HepG2 (cell line): ENCODE measurements around the gene DNAJC5. TPM values are rescaled to one million over a fixed set of nuclear protein-coding genes. Genes with fewer than 3 reads are reported as not detected.

ENCODE experiments used
- ARID4A ChIP-seq: sonication (generic); formaldehyde crosslinking; IDR thresholded peaks from 2 replicates; pipeline ENCODE4 v1.5.0; 2020; ENCODE audit warnings: mild to moderate bottlenecking, missing genetic modification reagents, borderline replicate concordance
- CSRNP2 ChIP-seq: sonication (generic); formaldehyde crosslinking; conservative IDR thresholded peaks from 2 replicates; pipeline ENCODE4 v1.8.0; 2022; ENCODE audit warnings: low read depth, missing genetic modification reagents
- HNRNPLL ChIP-seq: fragments of 200-400 bp; formaldehyde crosslinking; IDR thresholded peaks from 2 replicates; pipeline ENCODE4 v1.6.1; 2017; ENCODE audit warnings: mild to moderate bottlenecking, low read depth, low read length; ENCODE audit not compliant: poor library complexity, severe bottlenecking
- KMT2B ChIP-seq: IDR thresholded peaks from 2 replicates; pipeline ENCODE4 v1.6.1; 2016; ENCODE audit warnings: missing genetic modification reagents, missing compliant biosample characterization
- NR2F1 ChIP-seq, 2 experiments: fragments of 450-650 bp in 1 of 2; formaldehyde crosslinking in 1 of 2; IDR thresholded peaks; 2 replicates each; pipeline versions ENCODE4 v1.5.0 to v1.6.1; 2016 to 2020; ENCODE audit warnings: mild to moderate bottlenecking in 1 of 2, missing compliant biosample characterization in 1 of 2, missing genetic modification reagents in 1 of 2, moderate library complexity in 1 of 2
- RFXAP ChIP-seq: sonication (generic); formaldehyde crosslinking; IDR thresholded peaks from 2 replicates; pipeline ENCODE4 v1.4.0; 2020; ENCODE audit warnings: missing genetic modification reagents, borderline replicate concordance
- SIN3A ChIP-seq: IDR thresholded peaks from 2 replicates; pipeline ENCODE4 v1.6.1; 2011; ENCODE audit warnings: low read depth, mild to moderate bottlenecking, control low read depth, low read length, borderline replicate concordance
- SKIL ChIP-seq: sonication (generic); formaldehyde crosslinking; IDR thresholded peaks from 2 replicates; pipeline ENCODE4 v1.8.0; 2022; ENCODE audit warnings: missing genetic modification reagents, mild to moderate bottlenecking, moderate library complexity, borderline replicate concordance
- SNAPC2 ChIP-seq: sonication (generic); formaldehyde crosslinking; IDR thresholded peaks from 2 replicates; pipeline ENCODE4 v1.8.1; 2022; ENCODE audit warnings: mild to moderate bottlenecking, missing genetic modification reagents
- TFDP2 ChIP-seq: sonication (generic); formaldehyde crosslinking; IDR thresholded peaks from 2 replicates; pipeline ENCODE4 v1.4.0; 2020; ENCODE audit warnings: missing genetic modification reagents
- THYN1 ChIP-seq: sonication (generic); formaldehyde crosslinking; IDR thresholded peaks from 2 replicates; pipeline ENCODE4 v1.8.1; 2023; ENCODE audit warnings: low read depth, mild to moderate bottlenecking, moderate library complexity, missing genetic modification reagents, borderline replicate concordance
- ZFP82 ChIP-seq: sonication (generic); formaldehyde crosslinking; IDR thresholded peaks from 2 replicates; pipeline ENCODE4 v1.5.1; 2020; ENCODE audit warnings: mild to moderate bottlenecking, missing genetic modification reagents, borderline replicate concordance
- ZNF567 ChIP-seq: sonication (generic); formaldehyde crosslinking; IDR thresholded peaks from 2 replicates; pipeline ENCODE4 v1.8.1; 2023; ENCODE audit warnings: mild to moderate bottlenecking, missing genetic modification reagents, borderline replicate concordance
- ZSCAN29 ChIP-seq: sonication (generic); formaldehyde crosslinking; conservative IDR thresholded peaks from 2 replicates; pipeline ENCODE4 v1.4.0; 2020; ENCODE audit warnings: mild to moderate bottlenecking, missing genetic modification reagents
- ZZZ3 ChIP-seq: sonication (generic); formaldehyde crosslinking; IDR thresholded peaks from 2 replicates; pipeline ENCODE4 v1.4.0; 2020; ENCODE audit warnings: missing genetic modification reagents, mild to moderate bottlenecking, borderline replicate concordance
- polyA plus RNA-seq, 8 experiments: library from polyadenylated mRNA; depleted of rRNA in 3 of 8; stranded (reverse) in 7 of 8; unstranded in 1 of 8; fragments of >200 nt; fragmentation: Illumina TruSeq in 4 of 8; extraction: Trizol in 4 of 8; gene quantifications; 2 replicates each; pipeline versions ENCODE4 v1.2.1 to v1.2.3, GENCODE V29; 2011 to 2016; ENCODE audit warnings: low read depth in 4 of 8, missing spikeins in 1 of 8, mixed read lengths in 1 of 8; ENCODE audit not compliant: insufficient read depth in 1 of 8
- total RNA-seq, 5 experiments: library from RNA; depleted of rRNA; stranded (reverse); fragments of >200 nt; fragmentation: Illumina TruSeq; extraction: Trizol; gene quantifications; 2 replicates each; pipeline ENCODE4 v1.2.3, GENCODE V29; 2016; ENCODE audit warnings: low read depth in 1 of 5

Gene DNAJC5
- total and polyA plus RNA-seq, 2 of the 13 experiments (the other 11 are each of a cell fraction or from before 2014, with no cell fraction given): 42.8 to 64.5 TPM

- TF ChIP-seq TFDP2: peak; percentile 41; the same call in 1 of the 2 replicates
- peak; percentile 79; the same call in 1 of the 2 replicates for TF ChIP-seq ZSCAN29
- no peak for TF ChIP-seq CSRNP2 (CRISPR knock-in tag)
- TF ChIP-seq ZFP82: no peak
- TF ChIP-seq KMT2B: peak; percentile 72; the same call in 1 of the 2 replicates
- 0 out of 2 replicates have a peak, but pooled peaks have one; percentile 40 for TF ChIP-seq ZZZ3 (CRISPR knock-in tag)
- 0 out of 2 replicates have a peak, but pooled peaks have one; percentile 80 for TF ChIP-seq THYN1 (CRISPR knock-in tag)
- 0 out of 2 replicates have a peak, but pooled peaks have one; percentile 21 for TF ChIP-seq ZNF567 (CRISPR knock-in tag)
- TF ChIP-seq SKIL (CRISPR knock-in tag): no peak; the same call in 1 of the 2 replicates
- peak; percentile 63 to 83; a peak in 3 of 4 replicates for TF ChIP-seq NR2F1 (CRISPR knock-in tag; IDR thresholded peaks at IDR 0.05)
- peak; percentile 85; the same call in 1 of the 2 replicates for TF ChIP-seq SNAPC2
- peak; percentile 81; the same call in 1 of the 2 replicates for TF ChIP-seq RFXAP (CRISPR knock-in tag)
- peak; percentile 96 for TF ChIP-seq ARID4A (CRISPR knock-in tag)
- TF ChIP-seq HNRNPLL: peak; percentile 22
- peak; percentile 96 for TF ChIP-seq SIN3A
Observed at GRCh38 chr20:63896264-63897105, 1.6 kb downstream of the DNAJC5 start (continued).
